Osteoblast (primary cell): Measurements from ENCODE around the gene HNRNPA0. TPM values are rescaled to one million over a fixed set of nuclear protein-coding genes. Genes with fewer than 3 reads are reported as not detected.

Source experiments
- DNase-seq: peaks from one replicate; pipeline ENCODE4 v3.0.0; 2011; ENCODE audit warnings: low spot score, mixed read lengths; ENCODE audit not compliant: insufficient read length; ENCODE audit errors: missing footprints
- H2AFZ ChIP-seq: 2 replicates; pipeline ENCODE4 v1.6.0; 2011; ENCODE audit warnings: mild to moderate bottlenecking, low read length
- H3K27ac ChIP-seq: 2 replicates; pipeline ENCODE4 v1.5.1; 2011; ENCODE audit warnings: mild to moderate bottlenecking, low read depth, low read length, moderate library complexity
- H3K27me3 ChIP-seq: 2 replicates; pipeline ENCODE4 v1.6.0; 2012; ENCODE audit warnings: mild to moderate bottlenecking, control low read depth, inconsistent platforms, low read length, moderate library complexity; ENCODE audit not compliant: insufficient read depth
- H3K36me3 ChIP-seq: 2 replicates; pipeline ENCODE4 v1.5.1; 2011; ENCODE audit warnings: mild to moderate bottlenecking, low read length, control low read depth, moderate library complexity; ENCODE audit not compliant: insufficient read depth
- H3K4me1 ChIP-seq: 2 replicates; pipeline ENCODE4 v1.5.1; 2011; ENCODE audit warnings: mild to moderate bottlenecking, low read length, control low read depth, moderate library complexity; ENCODE audit not compliant: insufficient read depth
- H3K4me2 ChIP-seq: 2 replicates; pipeline ENCODE4 v1.6.0; 2011; ENCODE audit warnings: mild to moderate bottlenecking, low read length; ENCODE audit not compliant: insufficient read depth
- H3K4me3 ChIP-seq: fragments of 200-600 bp; sonication (generic); 3 replicates; pipeline ENCODE4 v1.5.1; 2012; ENCODE audit warnings: mild to moderate bottlenecking, low read length, inconsistent platforms; ENCODE audit not compliant: insufficient read depth
- H3K79me2 ChIP-seq: 2 replicates; pipeline ENCODE4 v1.6.0; 2012; ENCODE audit warnings: mild to moderate bottlenecking, low read length, control low read depth, inconsistent platforms; ENCODE audit not compliant: insufficient read depth
- H3K9me3 ChIP-seq: 2 replicates; pipeline ENCODE4 v1.5.1; 2011; ENCODE audit warnings: low read depth, low read length, control low read depth
- H4K20me1 ChIP-seq: 2 replicates; pipeline ENCODE4 v1.6.0; 2012; ENCODE audit warnings: mild to moderate bottlenecking, low read length, control low read depth; ENCODE audit not compliant: insufficient read depth
- total RNA-seq: library from RNA; depleted of rRNA; stranded (reverse); fragments of >200 nt; gene quantifications from 2 replicates; pipeline ENCODE4 v1.2.3, GENCODE V29; 2012
- TF ChIP-seq, protein P1 (sequence below): IDR thresholded peaks from 2 replicates; pipeline ENCODE4 v1.5.1; 2011; ENCODE audit warnings: mild to moderate bottlenecking, low read depth, low read length, moderate library complexity; ENCODE audit errors: extremely low read depth

HNRNPA0 gene
- total RNA-seq: 24.2 TPM in 2 replicates

DNA sequence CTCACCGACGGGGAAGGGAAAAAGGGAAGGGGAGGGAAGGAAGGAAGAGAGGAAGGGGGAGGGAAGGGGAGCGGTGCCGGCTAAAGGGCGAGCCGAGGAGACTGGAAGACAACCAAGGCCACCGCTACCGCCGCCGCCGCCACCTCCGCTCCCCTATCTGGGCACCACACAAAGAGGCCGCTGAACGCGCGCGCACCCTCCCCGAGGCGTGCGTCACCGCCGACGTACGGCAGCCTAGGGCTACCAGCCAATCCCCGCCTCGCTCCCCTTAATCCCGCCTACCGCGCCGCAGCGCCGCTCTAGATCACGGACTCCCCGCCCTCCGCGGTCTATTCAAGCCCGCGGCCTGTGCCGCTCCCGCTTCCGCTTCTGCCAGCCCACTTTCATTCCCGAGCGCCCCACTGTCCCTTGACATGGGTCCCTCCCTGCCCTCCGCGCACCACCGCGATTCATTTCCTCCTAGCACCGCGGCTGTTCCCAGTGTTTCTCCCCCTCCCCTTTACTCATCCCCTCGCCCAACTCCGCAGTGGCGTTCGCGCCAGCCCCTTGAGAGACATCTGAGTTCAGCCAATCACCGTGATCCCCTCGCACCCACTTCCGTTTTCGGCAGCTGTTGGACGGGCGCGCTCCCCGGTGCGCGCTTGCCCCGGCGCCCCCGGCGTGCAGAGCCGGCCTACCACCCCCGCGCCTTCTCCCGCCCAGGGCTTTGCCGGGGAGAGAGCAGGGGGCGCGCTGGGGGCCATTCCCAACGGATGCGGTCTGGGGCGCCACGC is at the start of gene HNRNPA0:
Gene HNRNPA0 (minus strand): TSS at position 176 of the 773 bp plus-strand sequence. CDS start 297 bp downstream, outside the sequence.
- H3K4me3 ChIP-seq: peak within 1 kb of the TSS; percentile 98
- peak; percentile 99 for DNase-seq
- TF ChIP-seq, protein P1, sequence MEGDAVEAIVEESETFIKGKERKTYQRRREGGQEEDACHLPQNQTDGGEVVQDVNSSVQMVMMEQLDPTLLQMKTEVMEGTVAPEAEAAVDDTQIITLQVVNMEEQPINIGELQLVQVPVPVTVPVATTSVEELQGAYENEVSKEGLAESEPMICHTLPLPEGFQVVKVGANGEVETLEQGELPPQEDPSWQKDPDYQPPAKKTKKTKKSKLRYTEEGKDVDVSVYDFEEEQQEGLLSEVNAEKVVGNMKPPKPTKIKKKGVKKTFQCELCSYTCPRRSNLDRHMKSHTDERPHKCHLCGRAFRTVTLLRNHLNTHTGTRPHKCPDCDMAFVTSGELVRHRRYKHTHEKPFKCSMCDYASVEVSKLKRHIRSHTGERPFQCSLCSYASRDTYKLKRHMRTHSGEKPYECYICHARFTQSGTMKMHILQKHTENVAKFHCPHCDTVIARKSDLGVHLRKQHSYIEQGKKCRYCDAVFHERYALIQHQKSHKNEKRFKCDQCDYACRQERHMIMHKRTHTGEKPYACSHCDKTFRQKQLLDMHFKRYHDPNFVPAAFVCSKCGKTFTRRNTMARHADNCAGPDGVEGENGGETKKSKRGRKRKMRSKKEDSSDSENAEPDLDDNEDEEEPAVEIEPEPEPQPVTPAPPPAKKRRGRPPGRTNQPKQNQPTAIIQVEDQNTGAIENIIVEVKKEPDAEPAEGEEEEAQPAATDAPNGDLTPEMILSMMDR: no peak

DNA sequence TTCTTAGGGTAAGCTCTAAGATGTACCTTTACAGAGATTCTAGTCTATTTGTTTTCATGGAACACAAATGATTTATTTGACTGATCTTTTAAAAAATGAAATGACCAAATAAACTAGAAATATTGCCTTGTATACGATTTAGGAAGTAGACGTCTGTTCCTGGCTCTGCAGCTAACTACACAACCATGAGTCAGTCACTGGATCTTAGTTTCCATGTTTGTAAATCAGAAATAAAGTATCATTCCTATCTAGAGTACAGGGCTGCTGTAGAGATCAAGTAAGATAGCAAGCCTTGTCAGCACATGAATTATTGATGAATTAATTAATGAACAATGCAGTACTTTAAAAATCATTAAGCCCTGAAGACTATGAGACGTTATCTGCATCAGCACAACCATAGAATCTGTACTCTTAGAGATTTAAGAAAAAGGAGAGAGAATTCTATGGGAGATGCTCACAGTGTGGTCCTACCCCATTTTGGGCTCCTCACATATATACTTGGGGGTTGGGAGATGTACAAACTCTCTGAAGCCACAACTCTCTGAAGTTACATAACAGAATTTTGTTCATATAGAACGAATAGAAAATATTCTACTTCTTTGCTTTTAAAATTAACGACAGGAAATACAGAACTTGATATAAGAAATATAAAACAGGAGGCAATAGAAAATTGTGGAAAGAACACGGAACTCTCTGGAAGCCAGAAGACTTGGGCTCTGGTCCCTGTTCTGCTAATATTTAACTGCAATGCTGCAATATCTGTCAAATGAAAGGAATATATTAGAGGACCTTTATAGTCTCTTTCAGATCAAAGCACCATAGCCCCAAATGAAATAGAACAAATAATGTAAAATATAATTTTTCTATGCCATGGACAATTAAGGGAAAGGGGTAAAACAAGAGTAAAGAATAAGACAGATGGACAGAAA is 48.4 kb upstream of the HNRNPA0 start:
- no peaks in the 10 kb centered on the region for H4K20me1 ChIP-seq
- H3K4me1 ChIP-seq: no peaks in the 10 kb centered on the region
- DNase-seq: no peak
- TF ChIP-seq, protein P1: no peak
- no peak overlapping the region for H3K27ac ChIP-seq
- H2AFZ ChIP-seq: no peak overlapping the region
- no peaks in the 10 kb centered on the region for H3K79me2 ChIP-seq
- H3K36me3 ChIP-seq: no peaks in the 10 kb centered on the region
- H3K4me3 ChIP-seq: no peak overlapping the region
- peaks cover 2% of the 10 kb centered on the region for H3K27me3 ChIP-seq
- no peaks in the 10 kb centered on the region for H3K9me3 ChIP-seq
- H3K4me2 ChIP-seq: no peak overlapping the region

More for the DNA sequence above, at the start of gene HNRNPA0:
- Histone ChIP-seq H3K27me3 (no peaks in the 10 kb centered on the region), H2AFZ (peak within 1 kb of the TSS; percentile 86), H3K4me1 (peaks cover 14% of the 10 kb centered on the region), H3K36me3 (peaks cover 10% of the 10 kb centered on the region), H3K4me2 (peak within 1 kb of the TSS; percentile 98), H3K79me2 (peaks cover 39% of the 10 kb centered on the region), H4K20me1 (peaks cover 38% of the 10 kb centered on the region), H3K9me3 (no peaks in the 10 kb centered on the region), H3K27ac (peak within 1 kb of the TSS; percentile 96)

DNA sequence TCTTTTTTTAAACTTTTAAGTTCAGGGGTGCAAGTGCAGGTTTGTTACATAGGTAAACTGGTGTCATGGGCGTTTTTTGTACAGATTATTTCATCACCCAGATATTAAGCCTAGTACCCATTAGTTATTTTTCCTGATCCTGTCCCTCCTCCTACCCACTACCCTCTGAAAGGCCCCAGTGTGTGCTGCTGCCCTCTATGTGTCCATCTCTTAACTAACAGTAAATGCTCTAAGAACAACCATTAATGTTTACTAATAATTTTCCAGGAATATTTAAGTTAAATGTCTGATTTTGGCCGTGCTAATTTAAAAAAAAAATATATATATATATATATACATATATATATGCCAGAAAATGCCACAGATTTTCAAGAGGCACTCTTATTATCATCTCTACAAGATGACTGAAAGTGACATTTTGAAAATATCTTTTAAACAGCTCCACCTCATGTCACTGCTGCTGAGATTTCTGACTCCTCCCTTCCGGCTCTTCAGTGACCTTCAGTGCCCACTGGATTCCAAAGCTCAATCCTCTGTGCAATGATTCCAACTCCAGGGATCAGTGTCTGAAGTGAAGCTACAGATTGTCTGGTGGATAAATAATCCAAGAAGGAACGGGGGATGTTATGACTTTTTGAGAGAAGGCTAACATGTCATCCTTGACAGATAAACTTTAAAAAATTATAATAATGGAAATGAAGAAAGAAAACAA is 46.7 kb upstream of the HNRNPA0 start:
- Histone ChIP-seq H3K27ac (no peak overlapping the region), H3K36me3 (no peaks in the 10 kb centered on the region), H3K9me3 (no peaks in the 10 kb centered on the region), H2AFZ (no peak overlapping the region), H3K79me2 (no peaks in the 10 kb centered on the region), H3K4me1 (no peaks in the 10 kb centered on the region), H3K4me2 (no peak overlapping the region), H3K27me3 (peaks cover 2% of the 10 kb centered on the region), H3K4me3 (no peak overlapping the region), H4K20me1 (no peaks in the 10 kb centered on the region)
- no peak for DNase-seq
- TF ChIP-seq, protein P1: no peak
